Tibial artery (tissue), 4 donors: ENCODE results near the gene USP10.

ENCODE experiments used
- DNase-seq, 2 donors: peaks; one replicate each; pipeline ENCODE4 v3.0.0-alpha.2; 2019
- H3K27ac ChIP-seq, 2 donors: fragments of 200-600 bp; sonication (generic) in 1 of 2; 1 replicate in 1 of 2; 2 replicates in 1 of 2; pipeline ENCODE4 v1.5.1; 2018 to 2019; ENCODE audit warnings: mild to moderate bottlenecking in 1 of 2
- H3K27me3 ChIP-seq, 2 donors: fragments of 200-600 bp; sonication (generic) in 1 of 2; one replicate each; pipeline versions ENCODE4 v1.5.1 to v1.6.0; 2016 to 2019
- H3K36me3 ChIP-seq, 3 donors: fragments of 200-600 bp; sonication (generic) in 2 of 3; one replicate each; pipeline ENCODE4 v1.5.1; 2016 to 2019; ENCODE audit warnings: mild to moderate bottlenecking in 2 of 3
- H3K4me1 ChIP-seq, 4 donors: fragments of 200-600 bp; sonication (generic) in 2 of 4; 1 replicate in 3 of 4; 2 replicates in 1 of 4; pipeline ENCODE4 v1.5.1; 2016 to 2019
- H3K4me3 ChIP-seq, 2 donors: fragments of 200-600 bp; sonication (generic) in 1 of 2; 1 replicate in 1 of 2; 2 replicates in 1 of 2; pipeline ENCODE4 v1.5.1; 2018 to 2019; ENCODE audit warnings: mild to moderate bottlenecking in 2 of 2
- H3K9me3 ChIP-seq, 3 donors: fragments of 200-600 bp; sonication (generic) in 1 of 3; one replicate each; pipeline ENCODE4 v1.5.1; 2016 to 2019
- CTCF ChIP-seq, 2 experiments: fragments of 200-600 bp in 1 of 2; fragments of 450-650 bp in 1 of 2; IDR thresholded peaks; one replicate each; pipeline ENCODE4 v1.5.1; 2017 to 2019; ENCODE audit warnings: antibody characterized with exemption in 2 of 2, mild to moderate bottlenecking in 1 of 2, moderate library complexity in 1 of 2
- intact Hi-C: fragments of 100-400 bp; cut with DNase I; formaldehyde crosslinking; loops from one replicate; pipeline ENCODE4 v1.15.0; 2023; ENCODE audit warnings: low total_unique reads

USP10 gene

DNA sequence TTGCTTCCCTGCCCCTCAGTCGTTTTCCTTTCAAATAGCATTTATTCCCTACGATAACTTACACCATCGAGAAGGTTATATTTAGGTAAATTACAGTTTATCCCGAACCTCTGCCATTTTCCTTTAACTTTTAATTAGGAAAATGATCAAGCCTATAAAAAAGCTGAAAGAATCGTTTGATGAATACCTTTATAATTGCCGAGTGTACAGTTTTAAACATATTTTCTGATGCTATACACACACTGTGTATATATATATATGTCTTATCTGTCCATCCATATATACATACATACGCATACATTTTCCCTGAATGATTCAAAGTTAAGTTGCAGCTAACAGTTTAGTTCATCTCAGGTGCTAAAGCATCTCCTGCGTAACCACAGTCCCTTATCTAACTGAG is 63.4 kb downstream of the USP10 start:
- TF ChIP-seq CTCF (IDR thresholded peaks at IDR 0.05): no peak
- DNase-seq: no peak
- intact Hi-C loops: no loop called here
- no peak overlapping the region for H3K27ac ChIP-seq
- H3K36me3 ChIP-seq: peaks cover 37 to 83% (median 43%) of the 10 kb centered on the region in 3 donors
- H3K4me1 ChIP-seq: peaks cover 0 to 8% (median 0%) of the 10 kb centered on the region in 4 donors
- no peaks in the 10 kb centered on the region for H3K9me3 ChIP-seq
- H3K4me3 ChIP-seq: no peak overlapping the region
- no peaks in the 10 kb centered on the region for H3K27me3 ChIP-seq

DNA sequence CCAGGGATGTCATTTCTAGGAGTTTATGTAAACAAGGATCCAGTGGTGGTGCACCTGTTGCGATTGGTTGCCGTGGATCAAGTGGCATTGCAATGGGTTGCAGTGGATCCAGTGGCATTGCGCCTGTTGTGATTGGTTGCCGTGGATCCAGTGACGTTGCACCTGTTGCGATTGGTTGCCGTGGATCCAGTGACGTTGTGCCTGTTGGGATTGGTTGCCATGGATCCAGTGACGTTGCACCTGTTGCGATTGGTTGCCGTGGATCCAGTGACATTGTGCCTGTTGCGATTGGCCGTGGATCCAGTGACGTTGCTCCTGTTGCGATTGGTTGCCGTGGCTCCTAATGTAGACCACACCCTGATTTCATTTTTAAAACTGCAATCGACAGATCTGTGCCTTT is 63.8 kb downstream of the USP10 start:
- Histone ChIP-seq H3K36me3 (peaks cover 42 to 88% (median 48%) of the 10 kb centered on the region in 3 donors), H3K4me3 (no peak overlapping the region), H3K4me1 (peaks cover 0 to 8% (median 0%) of the 10 kb centered on the region in 4 donors), H3K27ac (no peak overlapping the region), H3K9me3 (no peaks in the 10 kb centered on the region), H3K27me3 (no peaks in the 10 kb centered on the region)
- no peak for TF ChIP-seq CTCF (IDR thresholded peaks at IDR 0.05)
- intact Hi-C loops: no loop called here
- no peak for DNase-seq

GRCh38 chr16:84764970-84765369 is 65.2 kb downstream of the USP10 start:
- no peaks in the 10 kb centered on the region for H3K27me3 ChIP-seq
- peaks cover 0 to 8% (median 0%) of the 10 kb centered on the region in 4 donors for H3K4me1 ChIP-seq
- H3K27ac ChIP-seq: no peak overlapping the region
- peaks cover 51 to 92% (median 54%) of the 10 kb centered on the region in 3 donors for H3K36me3 ChIP-seq
- DNase-seq: no peak
- no peak for TF ChIP-seq CTCF (IDR thresholded peaks at IDR 0.05)
- no peaks in the 10 kb centered on the region for H3K9me3 ChIP-seq
- H3K4me3 ChIP-seq: no peak overlapping the region
- intact Hi-C loops: no loop called here

GRCh38 chr16:84765616-84766580 is 66.1 kb downstream of the USP10 start:
- Histone ChIP-seq H3K4me1 (peaks cover 0 to 8% (median 0%) of the 10 kb centered on the region in 4 donors), H3K36me3 (peaks cover 48 to 88% (median 54%) of the 10 kb centered on the region in 3 donors), H3K27ac (peak overlapping the region in 1 of 2 donors; percentile 19), H3K9me3 (no peaks in the 10 kb centered on the region), H3K4me3 (no peak overlapping the region), H3K27me3 (no peaks in the 10 kb centered on the region)
- intact Hi-C loops: no loop called here
- DNase-seq: no peak
- TF ChIP-seq CTCF (IDR thresholded peaks at IDR 0.05): no peak

- Histone ChIP-seq H3K4me1 (peaks cover 0 to 8% (median 0%) of the 10 kb centered on the region in 4 donors), H3K4me3 (no peak overlapping the region), H3K36me3 (peaks cover 45 to 88% (median 51%) of the 10 kb centered on the region in 3 donors), H3K27ac (peak overlapping the region in 1 of 2 donors; percentile 19), H3K9me3 (no peaks in the 10 kb centered on the region), H3K27me3 (no peaks in the 10 kb centered on the region)
- intact Hi-C loops: no loop called here
- TF ChIP-seq CTCF (IDR thresholded peaks at IDR 0.05): no peak
- no peak for DNase-seq
Measured at GRCh38 chr16:84766978-84767773, 67.4 kb downstream of the USP10 start.
